Measurements from ENCODE around the gene SPTSSA.
"Not testable (repeated sequence)": the region's sequence is repeated elsewhere in the genome, so short reads cannot be mapped to it uniquely, and the experiment has no call there.

Gene SPTSSA

DNA sequence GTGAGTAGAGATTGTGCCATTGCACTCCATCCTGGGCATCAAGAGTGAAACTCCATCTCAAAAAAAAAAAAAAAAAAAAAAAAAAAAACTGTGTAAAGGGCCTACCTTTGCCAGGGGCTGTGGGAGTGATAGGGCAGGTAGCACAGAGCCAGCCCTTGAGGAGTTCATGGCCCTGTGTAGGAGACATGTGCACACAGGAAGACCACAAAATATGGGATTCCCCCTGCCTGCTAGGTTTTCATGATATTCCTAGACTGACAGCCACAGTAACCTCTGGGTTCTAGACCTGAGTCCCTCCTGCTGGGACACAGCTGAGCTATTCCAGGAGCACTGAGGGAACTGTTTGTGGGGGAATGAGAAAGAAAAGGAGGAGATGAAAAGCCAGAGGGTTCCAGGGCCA is 8.3 kb upstream of the SPTSSA start:
- DNase-seq, result no peak

DNA sequence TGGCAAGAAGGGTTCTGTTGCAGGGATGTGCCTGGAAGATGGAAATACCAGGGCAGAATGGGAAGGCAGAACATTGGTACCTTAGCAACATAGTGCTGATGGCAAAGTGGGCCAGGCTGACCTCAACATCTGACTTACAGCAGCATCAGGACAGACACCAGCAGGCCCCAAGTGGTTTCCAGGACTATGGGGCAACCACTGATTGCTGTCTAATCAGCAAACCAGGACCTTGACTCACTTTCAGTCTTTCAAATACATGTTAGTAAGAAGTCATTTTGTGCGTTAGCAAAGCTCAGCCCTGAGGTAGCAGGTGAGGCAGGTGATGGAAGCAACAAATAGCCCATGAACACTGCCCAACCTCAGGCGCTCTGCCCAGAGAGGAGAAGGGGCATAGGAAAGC is 4.7 kb upstream of the SPTSSA start:
- DNase-seq, result no peak

DNA sequence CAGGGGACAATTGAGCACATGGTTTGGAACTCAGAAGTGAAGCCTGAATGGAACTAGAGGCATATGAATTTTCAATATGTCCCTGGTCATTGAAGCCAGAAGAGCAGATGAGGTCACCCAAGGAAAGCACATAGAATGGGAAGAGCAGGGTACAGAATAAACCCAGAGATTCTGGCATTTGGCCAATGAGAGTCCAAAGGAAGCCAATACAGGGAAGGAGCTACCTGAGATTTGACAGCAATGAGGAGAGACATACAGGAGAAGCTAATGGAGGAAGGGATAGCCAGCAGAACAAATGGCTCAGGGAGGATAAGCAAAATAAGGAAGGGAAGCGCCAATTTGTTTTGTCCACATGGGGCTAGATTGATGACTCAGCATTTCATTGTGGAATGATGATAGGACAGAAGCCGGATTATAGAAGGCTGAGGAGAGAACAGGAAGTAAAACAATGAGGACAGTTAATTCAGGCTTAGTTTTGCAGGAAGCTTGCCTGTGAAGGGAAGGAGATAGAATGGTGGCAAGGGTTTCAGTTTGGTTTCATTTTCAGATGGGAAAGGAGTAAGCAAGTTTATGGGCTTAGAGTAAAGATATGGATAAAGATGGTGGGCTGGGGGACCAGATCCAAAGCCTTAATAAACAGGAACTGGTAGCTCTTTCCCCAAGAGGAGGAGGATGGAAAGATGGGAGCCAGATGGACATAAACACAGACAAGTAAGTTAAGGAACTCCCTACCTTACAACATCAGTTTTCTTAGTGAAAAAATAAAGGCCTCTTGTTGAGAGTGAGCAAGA is 3.2 kb upstream of the SPTSSA start:
- no peak for DNase-seq

GRCh38 chr14:34463598-34463961 is 1.5 kb upstream of the SPTSSA start:
- no peak for DNase-seq

- no peak for DNase-seq
These were observed 507 bp downstream of the SPTSSA start for GRCh38 chr14:34461334-34462131.

- no peak for DNase-seq
These were observed 1.2 kb downstream of the SPTSSA start for GRCh38 chr14:34460841-34461240.

- DNase-seq, result no peak
These were observed 1.7 kb downstream of the SPTSSA start for GRCh38 chr14:34460295-34460694.

GRCh38 chr14:34457186-34457585 is 4.9 kb downstream of the SPTSSA start:
- no peak for DNase-seq

- DNase-seq, result no peak
These were observed 8.8 kb downstream of the SPTSSA start for GRCh38 chr14:34453226-34453625.

GRCh38 chr14:34452258-34452822 is 9.7 kb downstream of the SPTSSA start:
- no peak for DNase-seq

DNA sequence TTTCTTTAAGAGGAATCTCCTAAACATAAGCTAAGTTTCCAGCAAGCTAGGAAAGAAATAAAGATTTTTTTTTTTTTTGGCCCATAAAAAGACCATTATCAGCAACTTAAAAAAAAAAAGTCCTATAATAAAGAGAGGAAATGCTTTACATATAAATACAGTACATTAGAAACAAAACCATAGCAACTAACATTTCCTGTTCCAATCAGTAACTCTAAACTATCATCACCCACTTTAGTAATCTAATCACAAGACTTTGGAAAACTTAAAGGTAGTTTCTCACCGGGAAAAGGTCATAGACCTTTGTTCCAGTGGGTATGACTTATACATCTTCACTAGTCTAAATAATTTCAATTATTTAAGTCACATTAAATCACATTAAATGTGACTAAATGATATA is 11.1 kb downstream of the SPTSSA start:
- no peak for DNase-seq

DNA sequence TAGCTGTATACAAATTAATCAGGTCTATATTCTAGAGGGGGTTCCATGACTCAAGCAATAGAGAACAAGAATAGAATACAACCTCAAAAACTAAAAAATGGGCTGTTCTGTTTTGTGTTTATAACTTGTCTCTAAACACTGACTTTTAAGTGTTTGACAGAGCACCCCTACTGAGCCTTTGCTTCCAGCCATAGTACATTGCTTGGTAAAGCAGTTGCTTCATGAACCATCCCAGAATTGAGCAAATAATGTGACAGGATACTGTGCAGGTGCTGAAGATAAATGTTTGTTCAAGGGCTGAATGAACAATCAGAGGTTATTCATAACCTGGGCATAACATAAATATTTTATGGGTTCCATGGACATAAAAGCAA is 11.5 kb downstream of the SPTSSA start:
- DNase-seq, result no peak

- DNase-seq, result no peak
These were observed 12.1 kb downstream of the SPTSSA start for GRCh38 chr14:34449819-34450541.

DNA sequence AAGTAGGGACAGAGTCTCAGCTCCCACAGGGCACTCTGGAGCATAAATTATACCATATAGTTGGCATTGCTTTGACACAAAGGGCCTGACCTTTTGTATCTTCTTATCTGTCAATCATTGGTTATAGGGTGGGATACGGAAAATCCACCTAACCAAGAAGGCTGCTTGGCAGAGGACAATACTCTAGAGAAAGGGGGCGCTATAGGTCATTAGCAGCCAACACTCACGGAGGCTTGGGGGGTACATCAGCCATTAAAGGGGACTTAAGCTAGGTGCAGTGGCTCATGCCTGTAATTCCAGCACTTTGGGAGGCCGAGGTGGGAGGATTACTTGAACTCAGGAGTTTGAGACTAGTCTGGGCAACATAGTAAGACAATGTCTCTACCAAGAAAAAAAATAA is 22.9 kb downstream of the SPTSSA start:
- DNase-seq, result no peak

DNA sequence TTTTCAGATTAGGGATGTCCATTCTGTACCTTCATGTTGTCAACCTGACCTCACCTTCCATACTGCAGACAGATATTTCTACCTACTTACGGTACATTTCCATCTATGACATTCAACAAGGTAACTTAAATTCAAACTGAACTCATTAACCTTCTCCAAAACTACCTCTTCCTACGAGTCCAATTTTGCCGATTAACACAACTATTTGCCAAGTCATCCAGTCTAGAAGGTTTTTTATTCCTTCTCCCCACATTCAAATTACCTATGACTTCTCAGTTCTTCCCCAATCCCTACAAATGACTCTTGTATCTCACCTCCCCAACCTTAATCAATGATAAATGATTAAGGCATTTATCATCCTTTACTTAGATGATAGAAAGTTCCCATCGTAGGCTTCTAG is 23.6 kb downstream of the SPTSSA start:
- DNase-seq, result no peak

DNA sequence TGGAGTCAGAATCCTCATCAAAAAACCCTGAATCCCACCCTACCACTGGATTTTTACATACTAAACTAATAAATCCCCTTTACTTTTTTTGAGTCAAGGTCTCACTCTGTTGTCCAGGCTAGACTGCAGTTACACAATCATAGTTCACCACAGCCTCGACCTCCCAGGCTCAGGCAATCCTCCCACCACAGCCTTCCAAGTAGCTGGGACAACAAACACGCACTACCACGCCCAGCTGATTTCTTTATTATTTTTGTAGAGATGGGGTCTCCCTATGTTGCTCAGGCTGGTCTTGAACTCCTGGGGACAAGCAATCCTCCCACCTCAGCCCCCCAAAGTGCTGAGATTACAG is 24.3 kb downstream of the SPTSSA start:
- DNase-seq, result no peak

- no peak for DNase-seq
These were observed 24.9 kb downstream of the SPTSSA start for GRCh38 chr14:34436960-34437728.

- DNase-seq, result no peak
These were observed 25.7 kb downstream of the SPTSSA start for GRCh38 chr14:34436118-34436905.

DNA sequence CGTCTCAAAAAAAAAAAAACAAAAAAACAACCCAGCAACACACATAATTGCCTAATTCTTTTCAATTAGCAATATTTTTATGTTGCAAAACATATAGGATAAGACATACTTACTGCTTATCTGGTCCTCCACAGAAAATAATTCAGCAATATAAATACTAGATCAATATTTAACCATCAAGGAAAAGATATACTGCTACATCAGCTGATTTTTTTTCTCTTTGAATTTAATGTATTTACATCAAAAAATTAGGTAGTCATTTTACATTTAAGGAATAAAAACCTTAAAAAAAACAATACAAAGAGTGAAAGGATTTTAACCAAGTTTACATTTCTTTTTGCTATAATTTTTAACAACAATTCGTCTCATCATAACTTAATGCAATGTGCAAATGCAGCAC is 28.1 kb downstream of the SPTSSA start:
- no peak for DNase-seq

- DNase-seq, result not testable (repeated sequence)
These were observed 34.0 kb downstream of the SPTSSA start for GRCh38 chr14:34428102-34428466.

- DNase-seq, result no peak
These were observed 35.4 kb downstream of the SPTSSA start for GRCh38 chr14:34426313-34427295.

Data from cortex of kidney (tissue), 1 donor.